M059J (cell line): Measurements from ENCODE around the gene KRTAP4-4. TPM values are rescaled to one million over a fixed set of nuclear protein-coding genes. Genes with fewer than 3 reads are reported as not detected.
"Not testable (repeated sequence)": the region's sequence is repeated elsewhere in the genome, so short reads cannot be mapped to it uniquely, and the experiment has no call there.

ENCODE experiments used
- DNase-seq: peaks from one replicate; pipeline ENCODE4 v3.0.0-alpha.2; 2012; ENCODE audit warnings: low read depth
- total RNA-seq: library from RNA; depleted of rRNA; stranded (reverse); fragments of >200 nt; shearing (Covaris generic); gene quantifications from 2 replicates; pipeline ENCODE4 v1.2.3, GENCODE V29; 2014

Gene KRTAP4-4
- total RNA-seq, 1 experiment from 2014 or later = not detected

DNA sequence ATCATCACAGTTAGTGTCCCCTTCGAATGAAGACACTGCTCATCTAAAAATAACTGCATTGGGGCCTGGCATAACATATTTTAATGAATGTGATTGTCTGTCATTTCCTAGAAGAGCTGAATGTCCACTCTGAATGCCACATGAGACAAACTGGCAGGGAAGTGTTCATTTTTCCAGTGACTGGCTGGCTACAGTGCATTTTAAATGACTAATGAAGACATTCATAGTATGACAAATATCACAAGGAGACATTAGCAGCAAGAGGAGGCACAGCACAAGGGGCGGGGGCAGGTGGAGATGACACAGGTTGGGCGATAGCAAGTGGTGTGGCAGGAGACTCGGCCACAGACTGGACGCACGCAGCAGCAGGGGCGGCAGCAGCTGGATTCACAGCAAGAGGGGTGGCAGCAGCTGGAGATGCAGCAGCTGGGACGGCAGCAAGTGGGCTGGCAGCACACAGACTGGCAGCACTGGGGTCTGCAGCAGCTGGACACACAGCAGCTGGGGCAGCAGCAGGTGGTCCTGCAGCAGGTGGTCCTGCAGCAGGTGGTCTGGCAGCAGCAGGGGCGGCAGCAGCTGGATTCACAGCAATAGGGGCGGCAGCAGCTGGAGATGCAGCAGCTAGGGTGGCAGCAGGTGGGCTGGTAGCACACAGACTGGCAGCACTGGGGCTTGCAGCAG lies 11.4 kb downstream of the KRTAP4-4 start:
- not testable (repeated sequence) for DNase-seq

GRCh38 chr17:41147531-41148204 lies 12.9 kb downstream of the KRTAP4-4 start:
- no peak for DNase-seq

- DNase-seq = no peak
These were observed 15.3 kb downstream of the KRTAP4-4 start for GRCh38 chr17:41145261-41145660.

DNA sequence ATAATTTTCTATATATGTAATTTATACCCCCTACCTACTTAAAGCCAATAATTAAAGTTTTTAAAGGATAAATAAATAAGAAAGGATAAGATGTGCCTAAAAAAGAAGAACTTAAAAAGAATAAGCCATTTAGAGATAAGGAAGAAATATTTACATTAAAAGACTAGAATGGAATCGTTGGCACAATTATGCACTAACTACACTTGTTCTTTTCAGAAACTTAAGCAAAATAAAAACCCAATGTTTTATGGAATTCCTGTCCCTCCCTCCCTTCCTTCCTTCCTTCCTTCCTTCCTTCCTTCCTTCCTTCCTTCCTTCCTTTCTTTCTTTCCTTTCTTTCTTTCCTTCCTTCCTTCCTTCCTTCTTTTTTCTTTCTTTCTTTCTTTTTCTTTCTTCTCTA lies 15.7 kb downstream of the KRTAP4-4 start:
- no peak for DNase-seq

GRCh38 chr17:41141361-41141760 lies 19.2 kb downstream of the KRTAP4-4 start:
- DNase-seq = no peak

- DNase-seq = peak; percentile 83
These were observed 20.0 kb downstream of the KRTAP4-4 start, which contains the start of gene KRTAP4-6 for GRCh38 chr17:41140360-41141131. KRTAP4-6 (minus strand) TSS chr17:41140544; CDS start chr17:41140487, 57 bp downstream.

DNA sequence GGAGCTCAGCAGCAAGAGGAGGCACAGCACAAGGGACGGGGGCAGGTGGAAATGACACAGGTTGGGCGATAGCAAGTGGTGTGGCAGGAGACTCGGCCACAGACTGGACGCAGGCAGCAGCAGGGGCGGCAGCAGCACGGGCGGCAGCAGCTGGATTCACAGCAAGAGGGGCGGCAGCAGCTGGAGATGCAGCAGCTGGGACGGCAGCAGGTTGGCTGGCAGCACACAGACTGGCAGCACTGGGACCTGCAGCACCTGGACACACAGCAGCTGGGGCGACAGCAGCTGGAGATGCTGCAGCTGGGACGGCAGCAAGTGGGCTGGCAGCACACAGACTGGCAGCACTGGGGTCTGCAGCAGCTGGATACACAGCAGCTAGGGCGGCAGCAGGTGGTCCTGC lies 20.7 kb downstream of the KRTAP4-4 start:
- not testable (repeated sequence) for DNase-seq

- DNase-seq = no peak
These were observed 26.4 kb downstream of the KRTAP4-4 start for GRCh38 chr17:41133880-41134735.

DNA sequence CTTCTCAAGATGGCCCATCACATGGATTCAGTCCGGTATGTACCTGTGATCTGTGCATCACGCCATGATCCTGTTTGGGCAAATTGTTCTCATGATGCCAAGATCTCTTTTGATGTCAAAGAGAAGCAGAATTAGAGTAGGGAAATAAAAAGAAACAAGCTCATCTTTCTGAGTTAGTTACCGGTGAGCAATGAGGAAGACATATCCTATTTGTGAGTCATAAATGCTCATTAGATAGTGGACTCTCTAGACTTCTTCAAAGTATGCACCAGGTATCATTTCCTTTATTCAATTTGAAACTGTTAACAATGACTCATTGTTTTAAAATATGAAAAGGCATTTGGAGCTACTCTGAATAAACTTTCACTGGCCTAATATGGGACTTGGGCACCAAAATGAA lies 28.6 kb downstream of the KRTAP4-4 start:
- peak; percentile 65 for DNase-seq

- no peak for DNase-seq
These were observed 33.2 kb downstream of the KRTAP4-4 start for GRCh38 chr17:41127371-41127770.

DNA sequence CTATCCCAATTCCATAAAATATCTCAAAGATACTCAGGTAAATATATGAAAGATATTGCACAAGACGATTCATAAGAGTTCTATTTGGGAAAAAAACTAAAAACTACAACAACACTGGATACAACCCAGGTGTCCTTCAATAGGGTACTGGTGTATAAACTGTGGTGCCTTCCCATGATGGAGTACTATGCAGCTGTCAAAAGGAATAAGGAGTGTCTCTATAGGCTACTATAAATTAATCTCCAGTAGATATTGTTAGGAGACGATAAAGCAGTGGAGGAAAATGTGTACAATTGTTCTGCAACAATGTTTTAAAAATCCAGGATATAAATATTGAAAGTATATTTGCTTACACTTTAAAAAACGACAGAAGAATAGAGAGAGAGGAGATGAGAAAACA lies 34.1 kb downstream of the KRTAP4-4 start:
- DNase-seq = no peak

GRCh38 chr17:41125064-41125463 lies 35.5 kb downstream of the KRTAP4-4 start:
- DNase-seq = no peak

GRCh38 chr17:41123991-41124371 lies 36.6 kb downstream of the KRTAP4-4 start, which contains the start of gene KRTAP4-12:
KRTAP4-12 (minus strand) TSS chr17:41124182; CDS start chr17:41124122, 60 bp downstream.
- not testable (repeated sequence) for DNase-seq

- DNase-seq = not testable (repeated sequence)
These were observed 37.1 kb downstream of the KRTAP4-4 start for GRCh38 chr17:41123292-41123990.

DNA sequence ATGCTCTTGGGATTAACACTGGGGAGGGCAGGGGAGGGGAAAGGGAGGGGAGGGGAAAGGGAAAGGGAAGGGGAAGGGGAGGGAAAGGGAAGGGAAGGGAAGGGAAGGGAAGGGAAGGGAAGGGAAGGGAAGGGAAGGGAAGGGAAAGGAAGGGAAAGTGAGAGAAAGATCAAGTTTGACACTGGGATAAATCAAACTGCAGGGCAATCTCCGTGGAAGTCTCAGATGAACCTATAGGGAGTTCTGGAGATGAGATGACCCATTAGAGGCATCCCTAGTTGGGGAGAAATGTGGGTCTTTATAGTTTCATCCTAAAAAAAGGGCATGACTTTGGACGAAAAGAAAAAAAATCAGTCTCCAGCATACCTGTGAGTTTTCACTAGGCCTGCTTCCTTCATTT lies 38.8 kb downstream of the KRTAP4-4 start:
- DNase-seq = no peak

- DNase-seq = not testable (repeated sequence)
These were observed 40.6 kb downstream of the KRTAP4-4 start for GRCh38 chr17:41119696-41120690.

DNA sequence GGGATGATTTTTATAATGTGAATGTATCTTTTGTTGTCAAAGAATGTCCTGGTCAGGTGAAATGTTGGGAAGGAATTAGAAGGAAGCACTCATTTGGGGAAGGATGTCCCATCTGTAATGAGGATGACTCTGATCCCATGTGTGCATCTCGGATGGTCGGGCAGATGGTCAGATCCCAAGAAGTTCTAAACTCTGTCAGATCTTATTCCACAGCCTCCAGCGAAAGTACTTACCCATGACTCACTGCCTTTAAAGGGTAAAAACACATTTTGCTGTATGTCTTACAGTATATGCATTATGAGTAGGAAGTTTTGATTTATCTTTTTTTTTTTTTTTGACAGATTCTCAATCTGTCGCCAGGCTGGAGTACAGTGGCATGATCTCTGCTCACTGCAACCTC lies 41.8 kb downstream of the KRTAP4-4 start:
- DNase-seq = no peak

DNA sequence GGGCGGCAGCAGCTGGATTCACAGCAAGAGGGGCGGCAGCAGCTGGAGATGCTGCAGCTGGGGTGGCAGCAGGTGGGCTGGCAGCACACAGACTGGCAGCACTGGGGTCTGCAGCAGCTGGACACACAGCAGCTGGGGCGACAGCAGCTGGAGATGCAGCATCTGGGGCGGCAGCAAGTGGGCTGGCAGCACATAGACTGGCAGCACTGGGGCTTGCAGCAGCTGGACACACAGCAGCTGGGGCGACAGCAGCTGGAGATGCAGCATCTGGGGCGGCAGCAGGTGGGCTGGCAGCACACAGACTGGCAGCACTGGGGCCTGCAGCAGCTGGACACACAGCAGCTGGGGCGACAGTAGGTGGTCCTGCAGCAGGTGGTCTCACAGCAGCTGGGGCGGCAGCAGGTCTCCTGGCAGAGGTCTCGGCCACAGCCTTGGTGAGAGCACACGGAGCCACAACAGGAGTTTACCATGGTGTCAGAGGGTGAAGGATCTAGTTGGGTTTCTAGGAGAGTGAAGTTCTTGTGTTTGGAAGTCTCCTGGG lies 42.6 kb downstream of the KRTAP4-4 start, which contains the start of gene KRTAP4-11:
TSS of gene KRTAP4-11 (minus strand) at position 528 of the 541 bp plus-strand sequence. CDS start at position 470, 58 bp downstream.
- DNase-seq = not testable (repeated sequence)

GRCh38 chr17:41116297-41116696 lies 44.3 kb downstream of the KRTAP4-4 start:
- no peak for DNase-seq
